Amniotic epithelial cell (primary cell): ENCODE measurements around the gene IGSF21.
"Not testable (repeated sequence)": the region's sequence is repeated elsewhere in the genome, so short reads cannot be mapped to it uniquely, and the experiment has no call there.

ENCODE experiments used
- DNase-seq: peaks from one replicate; pipeline ENCODE4 v3.0.0-alpha.2; 2010; ENCODE audit warnings: low read depth

IGSF21 gene

GRCh38 chr1:18358600-18358999, 251.0 kb downstream of the IGSF21 start:
- no peak for DNase-seq

GRCh38 chr1:18360251-18360650, 252.7 kb downstream of the IGSF21 start:
- no peak for DNase-seq

DNA sequence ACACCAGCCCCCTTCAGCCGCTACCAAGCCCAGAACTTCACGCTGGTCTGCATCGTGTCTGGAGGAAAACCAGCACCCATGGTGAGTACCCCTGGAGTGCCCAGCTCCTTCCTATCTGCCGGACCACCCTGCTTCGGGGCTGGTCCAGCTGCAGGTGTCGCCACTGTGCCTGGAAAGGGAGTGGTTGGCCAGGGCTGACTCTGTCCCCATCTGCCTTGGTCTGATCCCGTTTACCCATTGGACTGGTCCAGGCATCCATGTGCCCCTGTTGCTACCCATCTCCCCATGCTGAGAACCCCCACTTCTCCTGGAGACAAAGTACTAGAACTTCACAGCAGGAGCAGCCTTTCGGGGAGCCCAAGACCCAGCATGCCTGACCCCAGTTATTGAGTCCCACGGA, 254.6 kb downstream of the IGSF21 start:
- no peak for DNase-seq

- no peak for DNase-seq
Measured at GRCh38 chr1:18363436-18363835, 255.8 kb downstream of the IGSF21 start.

DNA sequence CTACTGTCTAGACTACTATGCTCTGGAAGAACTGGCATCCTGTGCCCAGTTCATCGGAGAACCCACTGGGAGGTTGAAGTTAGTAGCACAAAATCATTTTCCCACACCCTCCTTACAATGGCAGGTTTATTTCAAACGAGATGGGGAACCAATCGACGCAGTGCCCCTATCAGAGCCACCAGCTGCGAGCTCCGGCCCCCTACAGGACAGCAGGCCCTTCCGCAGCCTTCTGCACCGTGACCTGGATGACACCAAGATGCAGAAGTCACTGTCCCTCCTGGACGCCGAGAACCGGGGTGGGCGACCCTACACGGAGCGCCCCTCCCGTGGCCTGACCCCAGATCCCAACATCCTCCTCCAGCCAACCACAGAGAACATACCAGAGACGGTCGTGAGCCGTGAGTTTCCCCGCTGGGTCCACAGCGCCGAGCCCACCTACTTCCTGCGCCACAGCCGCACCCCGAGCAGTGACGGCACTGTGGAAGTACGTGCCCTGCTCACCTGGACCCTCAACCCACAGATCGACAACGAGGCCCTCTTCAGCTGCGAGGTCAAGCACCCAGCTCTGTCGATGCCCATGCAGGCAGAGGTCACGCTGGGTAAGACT, 257.6 kb downstream of the IGSF21 start:
- no peak for DNase-seq

GRCh38 chr1:18372505-18372904, 264.9 kb downstream of the IGSF21 start:
- DNase-seq, result not testable (repeated sequence)

- no peak for DNase-seq
Measured at GRCh38 chr1:18373151-18373550, 265.6 kb downstream of the IGSF21 start.

DNA sequence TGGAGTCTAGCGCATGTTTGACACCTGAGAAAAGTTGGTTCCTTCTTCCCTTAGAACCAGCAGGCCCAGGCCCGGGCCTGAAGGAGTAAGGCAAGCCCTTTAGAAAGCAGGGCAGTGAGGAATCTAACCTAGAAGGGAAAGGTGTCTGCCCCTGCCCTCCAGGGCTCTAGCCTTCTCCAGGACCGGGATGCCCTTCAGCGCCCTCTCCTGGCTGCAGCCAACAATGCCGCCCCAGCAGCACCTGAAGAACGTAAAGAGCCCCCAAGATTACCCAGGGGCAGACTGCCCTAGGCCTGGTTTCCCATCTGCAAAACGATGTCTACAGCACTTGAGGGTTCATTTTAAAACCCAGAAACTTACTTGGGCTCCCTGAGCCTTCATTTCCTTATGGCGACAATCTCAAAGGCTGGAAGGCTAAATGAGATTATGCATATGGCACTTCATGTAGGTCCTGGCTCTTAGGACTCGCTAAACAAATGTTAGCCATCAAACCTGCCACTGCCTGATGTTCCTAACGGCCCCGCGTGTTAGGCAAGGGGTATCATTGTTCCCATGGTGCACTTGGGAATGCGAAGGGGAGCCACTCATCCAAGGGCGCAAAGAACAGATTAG, 266.4 kb downstream of the IGSF21 start:
- no peak for DNase-seq

DNA sequence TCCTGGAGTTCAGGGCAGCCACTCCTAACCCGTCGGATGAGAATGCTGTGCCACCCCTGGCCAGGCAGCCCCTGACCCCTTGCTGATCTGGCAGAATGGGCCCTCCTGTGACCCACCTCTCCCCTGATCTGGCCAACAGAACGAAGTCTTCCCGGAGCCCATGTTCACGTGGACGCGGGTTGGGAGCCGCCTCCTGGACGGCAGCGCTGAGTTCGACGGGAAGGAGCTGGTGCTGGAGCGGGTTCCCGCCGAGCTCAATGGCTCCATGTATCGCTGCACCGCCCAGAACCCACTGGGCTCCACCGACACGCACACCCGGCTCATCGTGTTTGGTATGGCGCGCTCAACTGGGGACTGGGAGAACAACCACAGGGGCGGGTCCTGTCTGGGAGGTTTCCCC, 269.1 kb downstream of the IGSF21 start:
- no peak for DNase-seq

GRCh38 chr1:18380288-18380687, 272.7 kb downstream of the IGSF21 start:
- no peak for DNase-seq

GRCh38 chr1:18384059-18384458, 276.5 kb downstream of the IGSF21 start:
- DNase-seq, result no peak

DNA sequence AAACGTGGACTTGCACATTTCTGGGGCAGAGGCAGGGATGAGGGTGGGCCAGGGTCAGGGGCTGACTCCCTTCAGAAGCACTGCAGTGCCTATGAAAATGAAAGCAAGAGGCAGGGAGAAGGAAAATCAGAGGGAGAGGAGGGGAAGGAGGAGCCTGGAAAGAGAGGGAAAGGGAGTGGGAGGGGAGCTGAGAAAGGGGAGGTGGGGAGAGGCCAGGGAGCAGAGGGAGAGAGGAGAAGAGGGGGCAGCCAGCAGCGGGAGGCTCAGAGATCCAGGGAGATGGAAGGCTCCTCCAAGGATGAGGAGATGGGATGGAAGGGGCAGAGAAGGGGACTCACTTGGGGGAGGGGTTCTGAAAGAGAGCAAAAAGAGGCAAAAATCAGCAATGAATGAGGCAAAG, 276.9 kb downstream of the IGSF21 start:
- DNase-seq, result no peak

GRCh38 chr1:18385239-18385790, 277.7 kb downstream of the IGSF21 start:
- DNase-seq, result no peak

DNA sequence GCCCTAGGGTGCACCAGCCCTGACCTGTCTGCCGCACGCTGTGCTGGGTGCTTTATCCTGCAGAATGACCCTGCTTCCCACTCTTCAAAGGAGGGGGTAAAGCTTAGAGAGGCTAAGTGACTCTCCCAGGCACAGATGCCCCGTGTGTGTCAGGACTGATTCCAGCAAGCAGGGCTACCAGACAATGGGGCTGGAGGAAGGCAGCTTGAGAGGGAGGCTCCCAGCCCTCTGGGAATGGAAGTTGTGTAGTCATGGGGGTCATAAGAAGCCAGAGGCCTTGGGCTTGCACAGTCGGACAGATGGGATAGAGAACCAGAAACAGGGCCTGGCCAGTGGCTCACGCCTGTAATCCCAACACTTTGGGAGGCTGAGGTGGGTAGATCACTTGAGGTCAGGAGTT, 279.0 kb downstream of the IGSF21 start:
- DNase-seq, result no peak

DNA sequence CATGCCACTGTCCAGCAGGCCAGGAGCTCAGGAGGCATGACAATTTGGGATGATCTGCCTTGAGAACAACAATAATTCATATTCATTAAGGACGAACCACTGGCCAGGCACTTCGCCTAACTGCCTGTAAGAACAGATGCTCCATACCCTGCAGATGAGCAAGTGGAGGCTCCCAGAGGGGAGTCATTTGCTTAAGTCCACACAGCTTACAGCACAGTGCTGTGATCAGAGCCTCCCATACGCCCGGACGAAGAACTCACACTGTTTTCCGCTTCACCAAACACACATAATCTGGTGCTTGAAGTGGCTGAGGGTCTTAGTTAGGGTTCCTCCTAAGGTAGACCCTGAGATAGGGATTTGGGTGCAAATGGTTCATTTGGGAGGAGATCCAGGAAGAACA, 279.7 kb downstream of the IGSF21 start:
- no peak for DNase-seq

DNA sequence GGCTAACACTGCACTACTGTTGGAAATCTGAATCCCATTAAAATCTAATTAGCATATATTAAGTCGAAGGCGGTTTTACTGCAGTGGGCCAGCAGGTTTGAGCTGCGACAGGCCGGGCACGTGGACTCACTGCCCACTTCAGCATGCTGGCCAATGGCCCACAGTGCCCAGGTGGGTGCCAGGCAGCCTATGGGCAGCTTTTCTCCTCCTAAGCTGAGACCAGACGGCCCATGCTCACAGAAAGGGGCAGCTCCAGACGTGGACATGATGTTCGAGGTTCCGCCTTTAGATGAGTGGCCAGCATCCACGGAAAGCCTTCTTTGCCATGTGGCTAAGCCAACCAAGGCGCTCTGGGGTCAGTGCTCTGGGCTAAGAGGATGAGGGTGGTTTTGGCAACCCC, 283.4 kb downstream of the IGSF21 start:
- no peak for DNase-seq

GRCh38 chr1:18394563-18395156, 287.1 kb downstream of the IGSF21 start:
- DNase-seq, result no peak

DNA sequence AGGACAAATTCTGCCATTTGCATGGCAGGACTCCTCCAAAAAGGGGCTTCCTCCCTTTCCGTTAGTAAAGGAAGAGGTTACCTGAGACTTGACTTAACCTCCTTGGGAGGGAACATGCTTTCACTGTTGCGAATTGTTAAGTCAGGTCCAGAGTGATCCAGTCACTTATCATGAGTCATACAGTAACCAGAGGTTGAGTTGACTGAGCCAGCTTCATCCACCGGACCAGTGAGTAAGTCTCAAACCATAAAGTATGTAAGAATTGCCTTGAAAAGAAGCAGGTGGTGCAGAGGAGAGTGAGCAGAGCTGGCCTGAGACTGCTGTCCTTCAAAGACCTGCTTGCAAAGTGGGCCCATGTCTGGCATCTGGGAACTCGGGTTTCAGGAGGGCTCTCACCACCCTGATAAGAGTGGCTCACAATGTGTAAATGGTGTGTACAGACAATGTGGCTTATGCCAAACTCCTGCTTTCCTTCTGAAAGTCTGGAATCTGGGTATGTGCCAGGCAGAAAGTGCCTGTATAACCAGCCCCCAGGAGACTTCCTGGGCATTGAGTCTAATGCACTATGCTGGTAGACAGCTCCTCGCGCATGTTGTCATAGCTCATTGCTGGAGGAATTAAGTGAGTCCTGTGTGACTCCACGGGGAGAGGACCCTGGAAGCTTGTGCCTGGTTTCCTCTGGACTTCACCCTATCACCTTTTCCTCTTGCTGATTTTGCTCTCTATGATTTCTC, 288.8 kb downstream of the IGSF21 start:
- no peak for DNase-seq

DNA sequence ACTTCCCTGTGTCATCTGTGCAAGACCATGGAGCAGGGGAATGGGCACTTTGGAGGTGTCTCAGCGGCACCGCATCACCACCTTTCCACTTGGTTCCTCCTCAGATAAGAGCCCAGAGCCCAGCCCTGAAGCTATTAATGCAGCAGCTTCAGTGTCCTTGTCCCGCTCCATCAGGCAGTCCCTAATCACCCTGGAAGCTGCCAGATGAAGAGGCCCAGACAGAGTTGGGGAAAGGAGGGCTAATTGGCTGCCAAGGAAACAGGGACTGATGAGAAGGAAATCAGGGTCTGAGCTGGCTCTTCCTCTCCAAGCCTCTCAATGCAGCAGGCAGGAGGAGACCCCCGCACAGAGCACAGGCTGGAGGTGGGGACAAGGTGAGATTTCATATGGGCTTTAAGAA, 290.0 kb downstream of the IGSF21 start:
- DNase-seq, result no peak

- no peak for DNase-seq
Measured at GRCh38 chr1:18398791-18399530, 291.4 kb downstream of the IGSF21 start.

GRCh38 chr1:18400347-18401102, 292.9 kb downstream of the IGSF21 start:
- no peak for DNase-seq
